HG02623 (cell line): ENCODE results near the gene OR10A5.
"Not testable (repeated sequence)": the region's sequence is repeated elsewhere in the genome, so short reads cannot be mapped to it uniquely, and the experiment has no call there.

Experiments used
- ATAC-seq: cut with Tn5 transposase; IDR thresholded peaks from one replicate; pipeline ENCODE4 v1.9.1; 2021; ENCODE audit warnings: moderate library complexity; ENCODE audit not compliant: unreplicated experiment

OR10A5 gene, protein sequence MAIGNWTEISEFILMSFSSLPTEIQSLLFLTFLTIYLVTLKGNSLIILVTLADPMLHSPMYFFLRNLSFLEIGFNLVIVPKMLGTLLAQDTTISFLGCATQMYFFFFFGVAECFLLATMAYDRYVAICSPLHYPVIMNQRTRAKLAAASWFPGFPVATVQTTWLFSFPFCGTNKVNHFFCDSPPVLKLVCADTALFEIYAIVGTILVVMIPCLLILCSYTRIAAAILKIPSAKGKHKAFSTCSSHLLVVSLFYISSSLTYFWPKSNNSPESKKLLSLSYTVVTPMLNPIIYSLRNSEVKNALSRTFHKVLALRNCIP

DNA sequence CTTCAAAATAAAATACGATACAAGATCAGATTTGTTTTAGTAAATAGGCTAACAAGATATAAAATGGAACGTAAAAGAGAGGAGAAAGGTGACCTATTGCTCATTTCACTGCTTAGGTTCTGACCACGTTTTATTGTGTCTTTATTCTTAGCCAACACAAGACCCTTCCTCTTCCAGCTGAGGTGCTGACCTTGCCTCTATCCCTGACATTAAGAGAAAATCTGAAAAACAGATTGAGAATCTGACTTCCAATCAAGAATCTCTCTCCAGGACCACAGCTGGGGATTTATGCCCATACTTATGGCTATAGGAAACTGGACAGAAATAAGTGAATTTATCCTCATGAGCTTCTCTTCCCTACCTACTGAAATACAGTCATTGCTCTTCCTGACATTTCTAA lies at the start of gene OR10A5:
OR10A5 (plus strand) TSS at position 301 of the 400 bp plus-strand sequence; CDS start at position 301, 0 bp downstream.
- no peak for ATAC-seq

GRCh38 chr11:6799402-6799801 lies 46.1 kb upstream of the OR10A5 start, which contains the start of gene OR6A2:
Gene OR6A2 (minus strand): TSS chr11:6799689. CDS start chr11:6795708, 3,981 bp downstream.
- ATAC-seq = no peak

DNA sequence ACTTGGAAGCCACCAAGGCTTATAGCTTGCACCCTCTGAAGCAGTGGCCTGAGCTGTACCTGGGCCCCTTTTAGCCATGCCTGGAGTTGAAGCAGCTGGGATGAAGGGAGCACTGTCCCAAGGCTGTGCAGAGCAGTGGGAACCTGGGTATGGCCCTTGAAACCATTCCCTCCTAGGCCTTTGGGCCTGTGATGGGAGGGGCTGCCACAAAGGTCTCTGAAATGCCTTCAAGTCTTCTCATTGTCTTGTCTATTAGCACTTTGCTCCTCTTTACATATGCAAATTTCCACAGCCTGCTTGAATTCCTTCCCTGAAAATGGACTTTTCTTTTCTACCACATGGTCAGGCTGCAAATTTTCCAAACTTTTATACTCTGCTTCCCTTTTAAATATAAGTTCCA lies 44.4 kb upstream of the OR10A5 start:
- ATAC-seq = not testable (repeated sequence)

- ATAC-seq = peak; percentile 87
Observed at GRCh38 chr11:6812390-6813005, 33.0 kb upstream of the OR10A5 start.

DNA sequence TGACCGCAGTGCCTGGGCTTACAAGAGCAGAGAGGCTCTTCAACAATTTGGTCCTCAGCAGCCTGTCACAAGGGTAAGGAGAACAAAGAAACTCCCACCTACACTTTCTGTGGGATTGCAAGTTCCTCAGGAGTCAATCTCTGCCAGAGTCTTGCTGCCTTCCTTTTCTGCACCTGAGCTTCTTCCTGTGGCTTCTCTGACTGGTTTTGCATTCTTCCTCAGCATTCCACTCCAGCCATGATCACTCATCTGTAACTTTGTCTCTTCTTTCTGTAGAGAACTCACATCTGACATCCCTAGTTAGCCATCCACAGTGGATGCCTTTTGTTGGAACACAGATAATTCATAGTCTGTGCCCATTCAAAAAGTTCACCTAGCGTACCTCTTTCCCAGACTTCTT lies 31.8 kb upstream of the OR10A5 start:
- ATAC-seq = no peak

DNA sequence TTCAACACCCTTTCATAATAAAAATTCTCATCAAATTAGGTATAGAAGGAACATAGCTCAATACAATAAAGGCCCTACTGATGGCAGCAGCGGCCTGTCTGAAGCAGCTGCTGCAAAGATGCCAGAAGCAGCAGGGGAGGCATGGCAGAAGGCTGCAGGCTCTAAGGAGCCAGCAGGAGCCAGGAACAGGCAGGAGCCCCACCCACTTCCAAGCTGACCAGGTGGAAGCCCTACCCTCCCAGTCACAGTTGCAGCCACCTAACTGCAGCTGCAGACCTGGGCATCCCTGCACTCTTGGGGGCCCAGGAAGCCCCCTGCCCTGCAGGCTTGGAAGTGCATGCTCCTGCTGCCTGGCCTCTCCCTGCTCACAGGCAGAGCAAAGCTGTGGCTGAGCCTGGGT lies 27.8 kb upstream of the OR10A5 start:
- ATAC-seq = no peak

- no peak for ATAC-seq
Observed at GRCh38 chr11:6818967-6819366, 26.5 kb upstream of the OR10A5 start.

DNA sequence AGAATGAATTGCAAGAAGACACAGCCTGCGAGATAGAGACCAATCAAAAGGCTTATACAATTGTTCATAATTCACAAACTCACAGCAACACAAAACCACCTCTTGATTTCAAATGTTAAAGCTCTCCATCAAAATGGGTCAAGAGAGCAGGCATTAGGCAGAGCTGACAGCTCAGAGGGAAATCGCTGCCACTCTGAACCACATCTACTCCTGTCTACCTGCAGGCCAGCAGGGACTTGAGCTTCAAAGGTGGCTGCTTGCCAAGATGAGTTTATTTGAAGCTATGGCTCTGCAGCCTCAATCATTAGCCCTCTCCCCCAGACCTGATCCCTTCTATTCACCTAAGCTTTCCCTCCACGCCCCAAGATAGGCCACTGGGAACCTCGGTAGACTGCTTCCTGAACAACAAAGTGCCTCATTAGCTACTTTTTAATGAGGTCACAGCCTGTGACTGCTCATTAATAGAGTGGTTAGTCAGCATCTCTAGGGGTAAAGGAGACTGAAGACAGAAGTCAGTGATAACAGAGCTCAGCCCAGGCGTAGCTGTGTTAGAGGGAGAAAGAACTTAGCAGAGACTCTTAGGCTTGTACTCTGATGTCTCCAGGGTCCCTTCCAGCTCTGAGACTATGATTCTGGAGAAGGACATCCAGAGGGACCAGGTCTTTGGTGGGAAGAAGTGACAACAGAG lies 21.2 kb upstream of the OR10A5 start:
- ATAC-seq = no peak

DNA sequence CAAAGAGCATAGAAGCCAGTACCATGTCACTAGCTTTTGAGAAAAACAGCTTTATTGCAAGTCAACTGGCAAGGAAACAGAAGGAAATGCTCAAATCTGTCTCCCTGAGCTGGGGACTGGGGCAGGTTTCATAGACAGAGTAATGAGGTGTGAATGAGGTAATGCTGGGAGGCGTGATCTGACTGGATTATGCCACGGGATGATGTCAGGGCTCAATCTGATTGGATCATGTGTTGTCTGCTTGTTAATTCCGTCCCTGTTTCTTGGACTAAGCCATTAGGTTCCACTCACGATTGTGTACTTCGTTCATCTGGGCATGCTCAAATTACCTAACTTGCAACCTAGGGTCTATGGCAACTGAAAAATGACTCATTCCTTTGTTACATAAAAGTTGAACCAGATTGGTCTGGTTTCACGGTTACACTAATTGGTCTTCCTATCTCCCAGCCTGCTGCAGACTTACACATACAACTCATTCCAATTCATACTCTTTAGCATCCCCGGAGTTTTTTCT lies 20.2 kb upstream of the OR10A5 start:
- no peak for ATAC-seq

DNA sequence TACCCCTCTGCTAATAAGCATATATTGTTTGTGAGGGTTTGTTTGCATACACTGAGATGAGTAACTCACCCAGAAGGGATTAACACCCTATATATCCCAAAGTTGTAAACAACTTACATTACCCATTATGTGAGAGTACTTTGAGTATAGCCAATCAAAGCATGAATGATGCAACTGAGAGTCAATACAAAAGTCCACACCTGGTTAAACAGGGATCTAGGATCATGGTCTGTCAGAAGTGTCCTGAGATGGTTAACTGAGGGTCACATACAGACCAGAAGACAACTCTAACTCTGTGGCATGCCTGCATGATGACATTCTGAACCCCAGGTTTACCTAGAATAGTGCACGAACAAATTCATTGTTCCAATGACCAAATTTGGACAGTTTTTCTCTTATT lies 17.4 kb upstream of the OR10A5 start:
- ATAC-seq = no peak

DNA sequence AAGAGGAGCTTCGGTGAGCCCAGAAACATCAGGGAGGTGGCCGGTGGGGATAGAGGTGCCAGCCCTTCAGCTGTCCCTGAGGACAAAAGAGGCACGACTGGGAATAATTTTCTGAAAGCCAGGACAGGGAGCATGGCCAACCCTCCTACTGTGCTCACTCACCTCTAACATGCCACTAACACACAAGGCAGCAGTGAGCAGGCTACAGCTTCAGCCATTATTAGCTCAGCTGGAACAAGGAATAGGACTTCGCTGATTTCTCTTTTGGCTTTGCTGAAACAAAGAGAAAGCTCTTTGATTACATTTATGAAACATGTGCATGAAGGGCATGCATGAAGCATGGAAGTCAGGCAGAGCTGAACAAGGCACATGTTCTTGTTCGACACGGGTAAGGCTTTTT lies 12.1 kb upstream of the OR10A5 start:
- ATAC-seq = no peak

- no peak for ATAC-seq
Observed at GRCh38 chr11:6834021-6834420, 11.5 kb upstream of the OR10A5 start.

DNA sequence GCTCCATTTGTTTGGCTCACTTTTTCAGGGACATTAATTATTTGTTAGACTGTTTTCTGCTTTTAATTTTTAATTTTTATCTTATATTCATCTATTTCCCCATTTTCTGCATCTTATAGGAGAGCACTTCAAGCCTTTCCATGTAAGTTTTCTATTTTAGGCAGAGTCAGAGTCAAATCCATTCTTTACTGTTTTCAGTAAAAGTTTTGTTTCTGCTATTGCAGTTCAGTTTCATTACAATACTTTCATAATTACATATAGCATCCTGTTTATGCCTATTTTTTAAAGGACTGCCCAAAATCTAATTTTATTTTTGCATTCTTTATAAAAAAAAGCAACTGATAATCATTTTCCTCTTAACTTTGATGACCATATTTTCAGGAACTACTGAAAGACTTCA lies 3.8 kb upstream of the OR10A5 start:
- no peak for ATAC-seq

DNA sequence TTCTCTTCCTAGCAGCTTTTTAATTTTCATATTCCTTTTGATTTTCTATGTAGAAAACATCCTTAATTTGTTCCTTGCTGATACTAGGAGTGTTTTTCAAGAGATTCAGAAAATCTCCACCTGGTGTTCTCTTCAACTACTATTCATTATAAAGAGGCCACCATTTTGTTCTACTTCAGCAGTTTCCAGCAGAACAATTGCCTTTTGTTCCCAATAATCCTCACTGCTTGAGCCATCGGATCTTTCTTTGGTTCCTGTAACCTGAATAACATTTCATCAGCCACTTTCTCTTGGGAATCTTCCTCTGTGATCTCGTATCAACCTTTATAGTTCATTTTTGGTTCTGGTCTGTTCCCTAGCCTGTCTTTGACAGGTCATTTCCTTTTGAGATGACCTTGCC lies 1.8 kb upstream of the OR10A5 start:
- ATAC-seq = no peak

GRCh38 chr11:6844356-6844755 lies 1.1 kb upstream of the OR10A5 start:
- no peak for ATAC-seq

GRCh38 chr11:6850526-6850925 lies 5.0 kb downstream of the OR10A5 start:
- no peak for ATAC-seq

DNA sequence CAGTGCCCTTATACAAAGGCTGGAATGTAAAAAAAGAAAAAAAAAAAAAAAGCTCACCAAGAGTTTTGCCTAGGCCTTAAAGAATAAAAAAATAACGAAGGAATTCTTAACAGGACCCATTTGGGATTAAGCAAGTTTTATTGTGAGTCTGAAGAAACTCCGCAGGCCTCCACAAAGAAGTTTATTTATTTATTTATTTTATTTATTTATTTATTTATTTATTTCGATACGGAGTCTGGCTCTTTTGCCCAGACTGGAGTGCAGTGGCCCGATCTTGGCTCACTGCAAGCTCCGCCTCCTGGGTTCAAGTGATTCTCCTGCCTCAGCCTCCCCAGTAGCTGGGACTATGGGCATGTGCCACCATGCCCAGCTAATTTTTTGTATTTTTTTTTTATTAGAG lies 9.3 kb downstream of the OR10A5 start:
- not testable (repeated sequence) for ATAC-seq

- ATAC-seq = no peak
Observed at GRCh38 chr11:6855971-6856541, 10.6 kb downstream of the OR10A5 start.

GRCh38 chr11:6856871-6857270 lies 11.4 kb downstream of the OR10A5 start:
- peak; percentile 81 for ATAC-seq

DNA sequence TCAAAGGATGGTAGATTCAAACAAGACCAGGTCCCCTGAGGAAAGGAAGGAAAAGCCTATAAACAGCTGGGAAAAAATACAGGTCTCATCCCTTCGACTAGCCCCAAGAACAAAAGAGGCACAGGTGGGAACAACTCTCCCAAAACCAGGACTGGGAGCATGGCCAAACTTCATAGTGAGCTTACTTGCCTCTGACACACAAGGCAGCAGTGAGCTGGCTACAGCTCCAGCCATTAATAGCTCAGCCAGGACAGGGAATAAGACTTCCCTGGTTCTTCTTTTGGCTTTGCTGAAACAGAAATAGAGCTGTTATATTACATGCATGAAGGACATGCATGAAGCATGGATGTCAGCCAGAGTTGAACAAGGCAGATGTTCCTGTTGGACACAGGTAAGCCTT lies 17.5 kb downstream of the OR10A5 start, which contains the start of gene OR10A2:
OR10A2 (plus strand) TSS at position 97 of the 400 bp plus-strand sequence. CDS start 6,698 bp downstream, outside the sequence.
- ATAC-seq = no peak

- no peak for ATAC-seq
Observed at GRCh38 chr11:6864438-6864837, 19.0 kb downstream of the OR10A5 start.
